T-cell (primary cell): ENCODE results near the gene SCYL1. TPM values are rescaled to one million over a fixed set of nuclear protein-coding genes. Genes with fewer than 3 reads are reported as not detected.

Source experiments
- ATAC-seq, 4 experiments: fragments of 200-7000 bp in 3 of 4; fragments of 150-1000 bp in 1 of 4; cut with Tn5 transposase; replicated peaks in 1 of 4; 1 replicate in 3 of 4; 2 replicates in 1 of 4; pipeline ENCODE4 v1.10.0; 2021; ENCODE audit warnings: moderate library complexity in 3 of 4, mild to moderate bottlenecking in 2 of 4, moderate number of reproducible peaks in 1 of 4
- CTCF ChIA-PET, 2 donors: fragments of 300-600 bp; sonication (Branson Sonifier 250); formaldehyde crosslinking; loops; one replicate each; lab custom pipeline; 2022; ENCODE audit warnings: antibody characterized with exemption in 2 of 2; lab: Charles Lee
- POLR2A ChIA-PET, 2 donors: fragments of 300-600 bp; sonication (Branson Sonifier 250); formaldehyde crosslinking; loops; one replicate each; lab custom pipeline; 2022; ENCODE audit warnings: antibody characterized with exemption in 2 of 2; lab: Charles Lee
- DNase-seq, 35 experiments: peaks; one replicate each; pipeline versions ENCODE4 v3.0.0 to v3.0.0-alpha.2; 2013 to 2023
- H3K27ac ChIP-seq: one replicate; pipeline ENCODE4 v1.5.1; 2013; ENCODE audit warnings: low read length
- H3K27me3 ChIP-seq, 2 experiments: replicated peaks in 1 of 2; 1 replicate in 1 of 2; 2 replicates in 1 of 2; pipeline versions ENCODE4 v1.6.1 to v1.7.0; 2013; ENCODE audit warnings: low read length in 1 of 2, mixed read lengths in 1 of 2; ENCODE audit not compliant: control insufficient read depth in 2 of 2, insufficient read depth in 2 of 2; ENCODE audit errors: extremely low read depth in 1 of 2
- H3K36me3 ChIP-seq, 2 donors: 1 replicate in 1 of 2; 2 replicates in 1 of 2; pipeline versions ENCODE4 v1.6.1 to v1.7.0; 2013; ENCODE audit warnings: low read length in 1 of 2; ENCODE audit not compliant: control insufficient read depth in 2 of 2, insufficient read depth in 1 of 2; ENCODE audit errors: extremely low read depth in 1 of 2
- H3K4me1 ChIP-seq, 2 experiments: 1 replicate in 1 of 2; 2 replicates in 1 of 2; pipeline versions ENCODE4 v1.6.1 to v1.7.0; 2013; ENCODE audit warnings: low read length in 2 of 2, mixed read lengths in 1 of 2; ENCODE audit not compliant: insufficient read depth in 2 of 2, control insufficient read depth in 1 of 2; ENCODE audit errors: extremely low read depth in 1 of 2
- H3K4me3 ChIP-seq, 2 donors: 1 replicate in 1 of 2; 2 replicates in 1 of 2; pipeline versions ENCODE4 v1.5.1 to v1.7.0; 2013; ENCODE audit warnings: mild to moderate bottlenecking in 2 of 2, low read length in 1 of 2, moderate library complexity in 1 of 2; ENCODE audit not compliant: control insufficient read depth in 1 of 2; ENCODE audit errors: extremely low read depth in 1 of 2
- H3K9me3 ChIP-seq: 2 replicates; pipeline ENCODE4 v1.7.0; 2013
- H3K27ac Mint-ChIP-seq, 2 donors: one replicate each; pipeline ENCODE4 v1.8.0; 2020 to 2021; ENCODE audit warnings: mild to moderate bottlenecking in 2 of 2, mixed read lengths in 2 of 2
- H3K27me3 Mint-ChIP-seq, 2 donors: one replicate each; pipeline ENCODE4 v1.8.0; 2021 to 2022; ENCODE audit warnings: mixed read lengths in 2 of 2
- H3K36me3 Mint-ChIP-seq: one replicate; pipeline ENCODE4 v1.8.0; 2021; ENCODE audit warnings: mixed read lengths
- H3K4me1 Mint-ChIP-seq, 3 donors: one replicate each; pipeline ENCODE4 v1.8.0; 2020 to 2022; ENCODE audit warnings: mixed read lengths in 3 of 3, mild to moderate bottlenecking in 1 of 3
- H3K4me3 Mint-ChIP-seq, 3 donors: one replicate each; pipeline ENCODE4 v1.8.0; 2020 to 2022; ENCODE audit warnings: mild to moderate bottlenecking in 3 of 3, mixed read lengths in 3 of 3, moderate library complexity in 3 of 3
- H3K9me3 Mint-ChIP-seq, 3 donors: one replicate each; pipeline ENCODE4 v1.8.0; 2020 to 2022; ENCODE audit warnings: mixed read lengths in 3 of 3
- WGBS: methylation state at CpG from one replicate; pipeline ENCODE4 v1.1.5; 2013; ENCODE audit warnings: missing lambda C conversion rate; ENCODE audit not compliant: insufficient coverage; 5-methylcytosine and 5-hydroxymethylcytosine counted together
- total RNA-seq, 35 experiments: library from RNA in 6 of 35; stranded (reverse) in 6 of 35; fragments of 120-200 nt in 1 of 35; gene quantifications; one replicate each; pipeline versions ENCODE4 v1.2.1 to v1.2.4 and lab custom pipeline; 2013 to 2026

The SCYL1 gene
- total RNA-seq, 5 donors from 2014 or later (not counting 1 experiment from before 2014, with no cell fraction given): 66.4 to 96.8 (median 76.8) TPM

GRCh38 chr11:65554057-65554818 is 29.4 kb downstream of the SCYL1 start:
- H3K4me3 ChIP-seq: peak overlapping the region; percentile 15 to 38
- Mint-ChIP-seq H3K27ac (peak overlapping the region; percentile 93 to 95), H3K4me3 (peak overlapping the region; percentile 39 to 91 (median 65)), H3K9me3 (no peaks in the 10 kb centered on the region), H3K36me3 (peaks cover 12% of the 10 kb centered on the region), H3K27me3 (no peaks in the 10 kb centered on the region), H3K4me1 (peaks cover 60 to 69% (median 62%) of the 10 kb centered on the region in 3 donors)
- H3K9me3 ChIP-seq: no peaks in the 10 kb centered on the region
- 76% methylated on average over 13 of the region's 27 CpGs for WGBS
- H3K27ac ChIP-seq: peak overlapping the region; percentile 53
- ChIA-PET CTCF (interaction anchor here in 1 of 2 donors (1.0 kb wide), 1 partner anchor 13 kb away, joined by 3 read pairs; no protein-coding TSS in a partner anchor), POLR2A (interaction anchor here in 1 of 2 donors (0.5 to 0.6 kb wide), 2 partner anchors 12 to 89 kb away, joined by 3 read pairs; no protein-coding TSS in a partner anchor)
- H3K36me3 ChIP-seq: peaks cover 3 to 16% of the 10 kb centered on the region in 2 donors
- DNase-seq (peak in 2 of 35 experiments; percentile 14 to 34), ATAC-seq (peak in 1 of 4 experiments; percentile 12)
- H3K4me1 ChIP-seq: peaks cover 30 to 78% of the 10 kb centered on the region in 2 experiments
- H3K27me3 ChIP-seq: no peaks in the 10 kb centered on the region

- Mint-ChIP-seq H3K27me3 (no peaks in the 10 kb centered on the region), H3K4me3 (peak overlapping the region; percentile 17 to 91 (median 39)), H3K27ac (peak overlapping the region; percentile 93 to 95), H3K9me3 (no peaks in the 10 kb centered on the region), H3K4me1 (peaks cover 66 to 72% (median 67%) of the 10 kb centered on the region in 3 donors), H3K36me3 (peaks cover 9% of the 10 kb centered on the region)
- Histone ChIP-seq H3K36me3 (peaks cover 3 to 11% of the 10 kb centered on the region in 2 donors), H3K9me3 (no peaks in the 10 kb centered on the region), H3K4me3 (no peak overlapping the region), H3K27ac (peak overlapping the region; percentile 53), H3K4me1 (peaks cover 30 to 83% of the 10 kb centered on the region in 2 experiments), H3K27me3 (no peaks in the 10 kb centered on the region)
- POLR2A ChIA-PET: interaction anchor here in 1 of 2 donors (0.7 kb wide), 1 partner anchor 677 kb away, joined by 3 read pairs; the partner anchor contains the start of gene EHD1
- 64% methylated on average over 4 of the region's 4 CpGs for WGBS
- no peak for DNase-seq
- CTCF ChIA-PET: interaction anchor here in 1 of 2 donors (0.6 to 1.0 kb wide), 2 partner anchors 13 to 467 kb away, joined by 3 read pairs; no protein-coding TSS in a partner anchor
- ATAC-seq: no peak
Observed at GRCh38 chr11:65554842-65555430, 30.1 kb downstream of the SCYL1 start.

- no peaks in the 10 kb centered on the region for H3K9me3 ChIP-seq
- WGBS: 82% methylated on average over 3 of the region's 6 CpGs
- H3K4me3 ChIP-seq: no peak overlapping the region
- ATAC-seq: no peak
- H3K4me1 Mint-ChIP-seq: peaks cover 74 to 78% (median 74%) of the 10 kb centered on the region in 3 donors
- peaks cover 30 to 91% of the 10 kb centered on the region in 2 experiments for H3K4me1 ChIP-seq
- peak overlapping the region; percentile 53 for H3K27ac ChIP-seq
- no peaks in the 10 kb centered on the region for H3K9me3 Mint-ChIP-seq
- no peak for DNase-seq
- ChIA-PET POLR2A (interaction anchor here in 1 of 2 donors (0.7 kb wide), 1 partner anchor 677 kb away, joined by 3 read pairs; the partner anchor contains the start of gene EHD1), CTCF (interaction anchor here in 1 of 2 donors (0.6 to 1.0 kb wide), 2 partner anchors 14 to 466 kb away, joined by 3 read pairs; no protein-coding TSS in a partner anchor)
- H3K27me3 Mint-ChIP-seq: no peaks in the 10 kb centered on the region
- H3K36me3 ChIP-seq: peaks cover 3 to 10% of the 10 kb centered on the region in 2 donors
- H3K4me3 Mint-ChIP-seq: peak overlapping the region; percentile 82 to 91 (median 86)
- H3K36me3 Mint-ChIP-seq: peaks cover 9% of the 10 kb centered on the region
- H3K27me3 ChIP-seq: no peaks in the 10 kb centered on the region
- H3K27ac Mint-ChIP-seq: peak overlapping the region; percentile 93 to 95
Observed at GRCh38 chr11:65555693-65556231, 30.9 kb downstream of the SCYL1 start.

GRCh38 chr11:65556470-65557279 is 31.8 kb downstream of the SCYL1 start:
- POLR2A ChIA-PET: interaction anchor here in 1 of 2 donors (0.6 kb wide), 1 partner anchor 8 kb away, joined by 3 read pairs; no protein-coding TSS in a partner anchor
- no peak for ATAC-seq
- peak overlapping the region; percentile 58 to 68 for H3K4me3 ChIP-seq

GRCh38 chr11:65557280-65558001 is 32.6 kb downstream of the SCYL1 start:
- H3K4me1 ChIP-seq: peaks cover 27 to 80% of the 10 kb centered on the region in 2 experiments
- POLR2A ChIA-PET: no interaction called here
- H3K27me3 ChIP-seq: no peaks in the 10 kb centered on the region
- DNase-seq (peak in 1 of 35 experiments; percentile 42), ATAC-seq (peak in 3 of 4 experiments; percentile 6 to 15 (median 10))
- WGBS: 7% methylated on average over 44 of the region's 47 CpGs
- no peaks in the 10 kb centered on the region for H3K36me3 ChIP-seq
- Mint-ChIP-seq H3K9me3 (no peaks in the 10 kb centered on the region), H3K36me3 (no peaks in the 10 kb centered on the region), H3K4me3 (peak overlapping the region; percentile 82 to 91 (median 86)), H3K4me1 (peaks cover 66 to 69% (median 66%) of the 10 kb centered on the region in 3 donors), H3K27ac (peak overlapping the region; percentile 93 to 95), H3K27me3 (no peaks in the 10 kb centered on the region)
- peak overlapping the region; percentile 58 to 68 for H3K4me3 ChIP-seq
- H3K27ac ChIP-seq: peak overlapping the region; percentile 77
- no peaks in the 10 kb centered on the region for H3K9me3 ChIP-seq
- CTCF ChIA-PET: interaction anchor here (1.1 to 1.2 kb wide), 2 partner anchors 9 to 16 kb away, joined by 4 to 5 read pairs; no protein-coding TSS in a partner anchor

More at GRCh38 chr11:65556470-65557279, 31.8 kb downstream of the SCYL1 start:
- peak in 1 of 35 experiments; percentile 30 for DNase-seq
- CTCF ChIA-PET: interaction anchor here (1.1 to 1.2 kb wide), 2 partner anchors 9 to 15 kb away, joined by 4 to 5 read pairs; no protein-coding TSS in a partner anchor
- Histone ChIP-seq H3K27me3 (no peaks in the 10 kb centered on the region), H3K27ac (peak overlapping the region; percentile 77), H3K36me3 (peaks cover 0 to 1% of the 10 kb centered on the region in 2 donors), H3K4me1 (peaks cover 30 to 87% of the 10 kb centered on the region in 2 experiments), H3K9me3 (no peaks in the 10 kb centered on the region)
- Mint-ChIP-seq H3K27me3 (no peaks in the 10 kb centered on the region), H3K4me1 (peaks cover 70% of the 10 kb centered on the region in 3 donors), H3K36me3 (peaks cover 4% of the 10 kb centered on the region), H3K4me3 (peak overlapping the region; percentile 82 to 91 (median 86)), H3K9me3 (no peaks in the 10 kb centered on the region), H3K27ac (peak overlapping the region; percentile 93 to 95)
- 59% methylated on average over 5 of the region's 12 CpGs for WGBS
